Measurements from ENCODE around the gene MAP2K5. TPM values are rescaled to one million over a fixed set of nuclear protein-coding genes. Genes with fewer than 3 reads are reported as not detected.
"Not testable (repeated sequence)": the region's sequence is repeated elsewhere in the genome, so short reads cannot be mapped to it uniquely, and the experiment has no call there.

Gene MAP2K5
- total RNA-seq, 1 donor from 2014 or later, result 20.7 TPM

DNA sequence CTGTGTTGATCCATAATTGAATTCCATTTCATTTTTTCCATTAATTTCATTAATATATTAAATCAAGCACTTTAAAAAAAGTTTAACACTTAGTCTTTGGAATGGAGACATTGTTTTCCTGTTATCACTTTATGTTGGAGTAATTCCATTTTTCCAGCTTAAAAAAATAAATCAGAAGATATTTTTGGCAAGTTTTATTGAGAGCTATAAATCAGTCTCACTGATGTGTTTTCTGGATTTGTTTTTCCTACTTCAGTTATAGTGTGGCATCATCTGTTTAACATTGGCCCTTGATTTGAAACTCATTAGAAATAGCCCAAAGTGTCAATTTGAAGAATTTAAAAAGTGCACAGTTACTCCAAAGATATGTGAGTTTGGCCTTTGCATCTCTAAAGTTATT, 53.1 kb downstream of the MAP2K5 start:
- DNase-seq (ENCODE audit: low spot score), result no peak

DNA sequence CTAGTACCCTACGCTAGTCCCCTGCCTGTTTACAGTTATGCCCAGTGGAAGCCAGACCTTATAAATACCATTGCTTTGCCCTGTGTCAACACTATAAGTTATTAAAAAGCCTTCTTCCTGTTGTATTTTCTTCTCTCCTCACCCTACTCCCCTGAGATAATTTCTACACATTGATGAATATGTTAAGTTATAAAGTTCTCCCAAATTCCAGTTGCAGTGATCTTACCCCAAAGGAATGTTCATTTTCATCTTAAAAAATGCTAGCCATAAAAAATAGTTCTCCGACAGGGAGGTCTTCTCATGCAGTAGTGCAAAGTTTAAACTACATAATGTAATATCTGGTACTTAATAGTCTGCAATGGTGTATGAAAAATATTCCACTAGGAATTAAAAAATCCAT, 58.6 kb downstream of the MAP2K5 start:
- no peak for DNase-seq (ENCODE audit: low spot score)

DNA sequence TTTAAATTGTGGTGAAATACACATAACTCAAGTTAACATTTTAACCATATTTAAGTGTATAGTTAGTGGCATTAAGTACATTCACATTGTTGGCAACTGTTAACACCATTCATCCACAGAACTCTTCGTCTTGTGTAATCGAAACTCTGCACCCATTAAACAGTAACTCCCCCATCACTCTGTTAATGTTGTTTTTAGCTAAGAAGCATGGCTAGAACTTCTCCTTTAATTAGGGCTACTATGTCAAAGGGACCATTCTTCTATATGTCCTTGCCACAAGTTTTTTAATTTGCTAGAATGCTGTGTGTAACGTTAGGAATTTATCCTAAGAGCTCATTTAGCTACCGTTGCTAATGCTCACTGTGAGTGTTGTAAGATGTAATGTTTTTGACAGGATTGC, 60.6 kb downstream of the MAP2K5 start:
- no peak for DNase-seq (ENCODE audit: low spot score)

DNA sequence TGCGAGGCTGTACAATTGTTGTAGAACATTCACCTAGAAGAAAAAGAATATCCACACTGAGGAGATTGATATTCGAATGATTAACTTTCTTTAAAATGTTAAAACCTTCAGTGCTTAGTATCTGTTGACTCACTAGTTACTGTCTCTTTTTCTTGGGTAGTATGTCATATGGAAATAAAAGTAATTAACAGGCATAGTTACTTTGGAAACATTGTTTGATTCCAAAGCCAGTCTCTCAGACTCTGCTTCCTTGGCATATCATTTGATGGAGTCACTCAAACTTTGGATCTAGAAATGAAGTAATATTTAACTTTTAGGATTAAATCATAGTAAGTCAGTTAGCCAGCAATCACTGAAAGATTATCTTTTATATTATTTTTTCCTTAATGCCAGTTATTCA, 63.4 kb downstream of the MAP2K5 start:
- no peak for DNase-seq (ENCODE audit: low spot score)

DNA sequence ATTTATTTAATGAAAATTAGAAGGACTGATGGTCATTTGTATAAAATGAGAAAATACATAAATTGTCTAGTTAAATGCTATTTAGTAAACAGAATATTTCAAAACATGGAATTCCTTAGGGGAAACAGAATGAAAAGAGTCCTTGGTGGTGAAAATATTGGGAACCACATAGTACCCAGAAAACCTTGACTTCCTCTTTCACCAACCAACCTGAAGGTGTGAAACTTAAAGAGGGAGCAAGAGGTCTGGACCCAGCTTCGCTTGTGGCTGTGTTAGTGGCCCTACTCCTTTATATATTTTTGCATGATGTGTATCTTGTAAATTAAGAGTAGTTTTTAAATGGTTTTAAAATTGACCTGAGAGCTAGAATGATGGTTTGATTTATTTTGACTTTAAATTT, 64.2 kb downstream of the MAP2K5 start:
- DNase-seq (ENCODE audit: low spot score), result no peak

DNA sequence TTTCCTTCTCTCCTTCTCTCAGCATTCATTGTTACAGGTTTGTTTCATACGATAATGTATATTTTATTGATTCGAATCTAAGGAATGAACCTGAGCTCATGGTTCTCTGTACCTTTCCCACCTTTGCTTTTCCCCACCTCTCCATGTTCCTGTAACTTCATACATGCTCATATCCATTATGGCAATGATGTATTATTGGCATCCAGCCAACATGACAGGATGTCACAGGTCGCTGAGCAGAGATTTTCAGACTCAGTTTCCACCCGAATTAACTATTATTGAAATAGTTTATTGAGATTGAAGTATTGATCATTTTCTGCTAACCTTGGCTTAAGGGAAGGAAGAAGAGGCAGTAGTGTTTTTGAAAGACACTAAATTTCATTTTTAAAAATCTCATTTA, 64.8 kb downstream of the MAP2K5 start:
- DNase-seq (ENCODE audit: low spot score), result no peak

DNA sequence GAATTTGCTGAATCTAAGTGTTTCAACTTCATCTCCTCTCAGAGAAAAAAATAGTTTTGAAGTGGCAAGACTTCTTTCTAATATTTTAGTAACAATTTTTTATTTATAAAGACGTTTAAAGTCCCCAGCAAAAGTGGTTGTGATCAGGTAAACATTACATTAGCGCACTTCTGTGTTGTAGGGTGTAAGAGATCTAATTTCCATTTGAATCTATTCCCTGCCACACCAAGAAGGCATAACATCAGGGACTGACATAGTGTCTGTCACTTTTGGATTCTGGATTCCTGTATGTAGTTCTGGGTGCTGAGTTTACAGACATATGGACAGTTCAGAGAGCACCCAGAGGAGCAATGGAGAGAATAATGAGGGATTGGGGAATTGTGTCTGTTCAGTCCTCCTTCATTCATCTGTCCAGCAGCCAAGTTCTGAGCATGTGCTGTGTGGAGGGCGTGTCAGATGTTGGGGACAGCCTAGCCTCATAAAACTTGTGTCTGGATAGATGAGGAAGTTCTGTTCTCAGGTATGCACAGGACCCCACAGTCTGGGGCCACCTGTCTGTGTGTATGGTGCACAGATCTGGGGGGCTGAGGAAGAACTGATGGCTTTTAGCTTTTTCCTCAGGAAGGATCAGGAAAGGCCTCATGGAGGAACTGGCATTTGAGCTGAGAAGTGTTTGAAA, 65.6 kb downstream of the MAP2K5 start:
- DNase-seq (ENCODE audit: low spot score), result no peak

DNA sequence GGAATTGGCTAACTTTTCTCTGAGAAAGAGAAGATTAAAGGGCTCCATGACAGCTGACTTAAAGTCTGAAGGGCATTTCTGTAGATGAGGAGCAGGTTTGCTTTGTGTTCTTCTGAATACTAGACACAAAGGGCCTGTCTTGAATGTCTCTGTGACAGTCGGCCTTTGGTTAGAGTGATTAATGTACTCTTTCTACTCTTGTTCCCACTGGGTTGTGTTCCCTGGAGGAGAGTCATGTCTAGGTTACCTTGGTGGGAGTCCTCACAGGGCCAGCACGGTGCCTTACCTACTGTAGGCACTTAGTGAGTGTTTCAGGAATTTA, 66.1 kb downstream of the MAP2K5 start:
- DNase-seq (ENCODE audit: low spot score), result no peak

DNA sequence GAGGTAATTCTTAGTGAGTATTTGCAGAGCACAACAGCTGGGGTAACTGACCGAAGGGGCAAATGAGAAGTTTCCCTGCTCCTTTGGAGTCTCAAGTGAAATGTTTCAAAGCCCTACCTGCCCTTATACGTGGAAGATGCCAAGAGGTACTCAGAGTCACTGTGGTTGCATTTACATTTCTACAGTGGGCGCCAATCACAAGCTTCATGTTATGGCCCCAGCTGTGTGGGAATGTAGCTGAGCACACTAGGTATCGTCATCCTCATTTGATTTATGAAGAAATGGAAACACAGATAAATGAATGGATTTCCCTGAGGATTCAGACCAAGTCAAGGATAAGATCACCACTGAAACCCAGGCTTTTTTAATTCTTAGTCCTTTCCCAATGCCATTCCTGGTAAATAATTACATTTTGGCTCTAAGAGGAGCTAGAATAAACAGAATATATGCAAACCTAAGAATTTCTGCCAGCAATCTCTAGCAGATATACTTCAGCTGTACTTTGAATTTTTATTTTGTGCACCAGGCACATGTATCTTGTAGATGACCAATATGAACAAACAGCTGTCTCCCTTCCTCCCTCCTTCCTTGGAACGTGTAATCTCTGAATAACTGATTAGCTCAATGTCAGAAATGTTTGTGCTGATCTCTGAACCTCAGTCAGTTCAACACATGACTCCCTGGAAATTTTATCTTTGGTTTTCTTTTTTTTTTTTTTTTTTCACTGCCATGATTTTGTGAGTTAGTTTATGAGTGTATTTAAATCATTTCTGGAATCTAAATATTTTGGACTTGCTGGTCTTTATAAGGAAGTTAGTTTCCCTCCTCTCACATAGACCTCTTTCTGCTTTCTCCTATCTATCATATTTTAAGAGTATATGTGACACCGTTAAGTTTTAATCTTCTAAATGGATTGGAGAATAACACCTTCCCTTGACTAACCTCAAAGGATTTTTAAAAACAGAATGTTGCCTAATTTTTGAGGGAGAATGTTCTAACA, 69.2 kb downstream of the MAP2K5 start:
- peak; percentile 86 for DNase-seq (ENCODE audit: low spot score)

DNA sequence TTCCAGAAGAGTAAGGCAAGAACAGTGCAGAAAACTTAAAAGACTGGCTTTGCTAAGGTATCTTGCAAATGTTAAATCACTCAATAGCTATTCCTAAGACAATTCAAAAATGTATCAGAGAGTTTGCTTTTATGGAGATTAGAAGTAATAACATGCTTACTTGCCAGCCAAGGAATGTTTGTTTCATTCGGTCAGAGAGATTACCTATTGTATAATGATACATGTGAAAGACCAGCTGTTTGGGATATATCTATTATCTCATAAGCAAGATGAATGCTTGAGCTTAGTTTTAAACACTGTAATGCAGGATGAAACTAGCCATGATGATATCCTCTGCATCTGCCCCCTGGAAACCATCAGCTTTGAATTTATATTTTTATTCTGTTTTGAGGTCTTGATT, 70.7 kb downstream of the MAP2K5 start:
- peak; percentile 92 for DNase-seq (ENCODE audit: low spot score)

DNA sequence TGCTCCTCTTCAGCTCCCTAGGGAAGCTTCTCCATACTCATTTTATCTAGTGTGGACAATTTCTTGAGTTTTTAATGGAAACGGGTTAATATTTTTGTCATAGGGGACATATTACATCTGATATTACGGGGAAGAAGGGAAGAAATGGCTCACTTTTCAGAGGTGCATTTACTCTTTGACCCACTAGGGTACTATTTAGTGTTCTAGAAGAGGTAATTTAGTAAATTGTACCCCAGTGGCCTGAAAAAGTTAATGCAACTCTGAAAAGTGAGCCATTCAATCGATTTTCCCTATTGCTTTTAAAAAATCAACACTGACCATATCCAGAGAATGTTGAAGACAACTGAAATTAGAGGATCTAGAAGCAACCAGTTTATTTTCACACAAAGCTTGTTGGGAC, 71.2 kb downstream of the MAP2K5 start:
- DNase-seq (ENCODE audit: low spot score), result no peak

DNA sequence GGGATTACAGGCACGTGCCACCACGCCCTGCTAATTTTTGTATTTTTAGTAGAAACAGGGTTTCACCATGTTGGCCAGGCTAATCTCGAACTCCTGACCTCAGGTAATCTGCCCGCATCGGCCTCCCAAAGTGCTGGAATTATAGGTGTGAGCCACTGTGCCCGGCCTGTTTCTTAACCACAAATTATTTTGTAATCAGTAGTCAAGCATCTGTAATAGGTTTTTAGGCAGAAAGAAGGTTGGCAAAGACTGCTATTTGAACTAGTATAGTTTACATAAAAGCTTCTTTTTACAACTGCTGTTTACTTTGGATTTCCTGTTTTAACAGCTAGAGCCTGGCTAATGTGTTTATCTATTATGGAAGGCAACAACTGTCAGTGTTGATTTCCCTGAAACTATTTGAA, 72.6 kb downstream of the MAP2K5 start:
- DNase-seq (ENCODE audit: low spot score), result not testable (repeated sequence)

DNA sequence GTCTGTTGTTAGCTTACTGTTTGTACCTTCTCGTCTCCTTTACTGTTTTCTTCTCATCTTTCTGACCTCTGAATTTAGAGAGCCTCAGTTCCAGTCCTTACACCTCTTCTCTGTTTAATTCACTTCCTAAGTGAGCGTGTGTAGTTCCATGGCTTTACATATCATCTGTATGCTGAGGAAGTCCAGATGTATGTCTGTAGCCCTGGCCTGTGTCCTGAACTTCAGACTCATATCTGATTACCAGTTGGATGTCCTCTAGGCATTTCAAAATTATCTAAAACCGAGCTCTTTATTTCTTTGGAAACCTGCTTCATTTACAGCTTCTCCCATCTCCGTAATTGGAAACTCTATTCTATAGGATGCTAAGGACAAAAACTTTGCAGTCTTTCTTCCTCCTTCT, 75.8 kb downstream of the MAP2K5 start:
- DNase-seq (ENCODE audit: low spot score), result peak; percentile 83

DNA sequence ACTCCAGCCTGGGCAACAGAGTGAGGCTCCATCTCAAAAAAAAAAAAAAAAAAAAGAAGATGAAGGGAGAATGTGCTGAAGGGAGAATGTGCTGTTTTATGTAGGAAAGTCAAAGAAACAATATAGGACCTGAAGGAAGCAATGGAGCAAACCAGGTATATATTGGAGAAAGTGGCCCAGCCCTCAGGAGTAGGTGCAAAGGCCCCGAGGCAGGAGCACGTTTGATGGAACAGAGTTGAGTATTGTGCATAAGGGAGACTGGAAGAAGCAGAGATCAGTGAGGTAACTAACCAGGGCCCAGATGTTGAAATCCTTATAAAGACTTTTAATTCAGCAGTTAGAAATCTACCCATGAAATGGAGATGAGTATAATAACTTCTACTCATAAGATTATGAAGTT, 79.6 kb downstream of the MAP2K5 start:
- DNase-seq (ENCODE audit: low spot score), result no peak

DNA sequence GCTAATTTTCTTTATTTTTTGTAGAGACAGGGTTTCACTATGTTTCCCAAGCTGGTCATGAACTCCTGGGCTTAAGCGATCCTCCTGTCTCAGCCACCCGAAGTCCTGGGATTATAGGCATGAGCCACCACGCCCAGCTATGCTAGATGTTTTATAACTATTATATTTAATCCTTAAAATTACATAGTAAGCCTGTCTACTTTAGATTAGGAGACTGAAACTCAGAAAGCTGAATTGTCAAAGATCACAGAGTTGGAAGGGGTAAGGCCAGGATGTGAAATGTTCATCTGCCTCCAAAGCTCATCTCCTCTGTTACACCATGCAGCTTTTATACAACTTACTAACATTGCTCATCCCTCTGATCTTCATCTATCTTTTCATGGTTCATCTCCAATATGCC, 89.8 kb downstream of the MAP2K5 start:
- DNase-seq (ENCODE audit: low spot score), result peak; percentile 93

DNA sequence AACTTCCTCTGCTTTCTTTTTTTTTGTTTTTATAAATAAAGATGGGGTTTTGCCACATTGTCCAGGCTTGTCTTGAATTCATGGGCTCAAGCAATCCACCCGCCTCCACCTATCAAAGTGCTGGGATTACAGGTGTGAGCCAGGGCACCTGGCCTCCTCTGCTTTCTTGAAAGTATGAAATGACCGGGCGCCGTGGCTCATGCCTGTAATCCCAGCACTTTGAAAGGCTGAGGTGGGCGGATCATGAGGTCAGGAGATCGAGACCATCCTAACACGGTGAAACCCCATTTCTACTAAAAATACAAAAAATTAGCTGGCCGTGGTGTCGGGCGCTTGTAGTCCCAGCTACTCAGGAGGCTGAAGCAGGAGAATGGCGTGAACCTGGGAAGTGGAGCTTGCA, 93.4 kb downstream of the MAP2K5 start:
- DNase-seq (ENCODE audit: low spot score), result not testable (repeated sequence)

DNA sequence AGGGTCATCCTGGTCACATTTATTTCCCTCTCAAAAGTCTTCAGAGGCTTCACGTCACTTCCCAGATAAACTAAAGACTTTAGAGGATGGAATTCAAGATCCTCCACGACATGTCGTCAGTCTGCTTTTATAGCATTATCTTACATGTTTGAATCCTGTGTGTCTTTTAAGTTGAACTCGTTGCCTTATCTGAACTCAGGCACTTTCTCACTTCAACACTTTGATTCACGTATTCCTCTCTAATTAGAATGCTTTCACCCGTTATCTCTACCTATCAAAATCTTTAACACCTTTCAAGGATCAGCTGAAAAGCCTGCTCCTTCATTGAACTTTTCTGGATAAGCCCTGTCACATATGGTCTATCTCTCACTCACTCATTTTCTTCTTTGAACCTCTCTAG, 97.1 kb downstream of the MAP2K5 start:
- peak; percentile 81 for DNase-seq (ENCODE audit: low spot score)

DNA sequence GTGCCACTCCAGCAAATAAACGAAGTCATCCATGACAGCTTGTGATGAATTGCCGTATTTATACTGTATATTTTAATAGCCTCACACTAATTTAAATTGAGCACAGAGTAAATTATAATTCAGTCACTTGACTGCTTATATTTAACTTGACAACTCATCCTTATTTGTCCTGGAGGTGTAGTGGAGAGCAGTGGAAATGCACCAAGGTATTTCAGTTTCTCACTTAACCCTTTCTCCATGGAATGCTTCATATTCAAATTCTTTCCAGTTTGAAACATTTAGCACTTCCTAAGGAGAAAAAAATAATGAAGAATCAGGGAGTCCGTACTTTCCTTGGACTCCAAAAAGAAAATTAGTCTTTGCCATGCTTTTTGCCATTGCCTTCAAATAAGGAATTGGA, 99.0 kb downstream of the MAP2K5 start:
- no peak for DNase-seq (ENCODE audit: low spot score)

DNA sequence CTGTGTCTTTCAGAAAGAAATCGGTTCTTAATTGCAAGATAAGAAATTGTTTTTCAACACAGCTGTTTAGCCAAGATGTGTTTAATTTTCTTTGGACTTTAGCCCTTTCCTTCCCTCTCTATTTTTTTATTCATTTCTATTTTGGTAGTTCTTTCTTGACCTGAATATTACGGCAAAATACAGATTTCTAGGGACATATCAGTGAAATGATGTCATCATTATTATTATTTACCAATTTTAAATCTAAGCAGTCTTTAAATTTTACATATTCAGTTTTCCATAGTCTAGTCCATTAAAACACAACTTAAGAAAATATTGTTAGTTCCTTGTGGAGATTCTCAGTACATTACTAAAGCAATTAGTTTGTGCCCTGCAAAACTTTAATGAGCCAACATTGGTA, 104.3 kb downstream of the MAP2K5 start:
- DNase-seq (ENCODE audit: low spot score), result no peak

DNA sequence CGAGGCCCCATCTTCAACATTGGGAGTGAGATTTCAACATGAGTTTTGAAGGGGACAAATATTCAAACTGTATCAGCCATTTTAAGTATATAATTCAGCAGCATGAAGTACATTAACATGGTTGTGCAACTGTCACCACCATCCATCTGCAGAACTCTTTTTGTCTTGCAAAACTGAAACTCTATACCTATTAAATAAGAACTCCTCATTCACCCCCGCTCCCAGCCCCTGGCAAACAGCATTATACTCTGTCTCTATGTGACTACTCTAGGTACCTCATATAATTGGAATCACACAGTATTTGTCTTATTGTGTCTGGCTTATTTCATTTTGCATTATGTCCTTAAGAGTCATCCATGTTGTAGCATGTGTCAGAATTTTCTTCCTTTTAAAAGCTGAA, 110.1 kb downstream of the MAP2K5 start:
- no peak for DNase-seq (ENCODE audit: low spot score)

DNA sequence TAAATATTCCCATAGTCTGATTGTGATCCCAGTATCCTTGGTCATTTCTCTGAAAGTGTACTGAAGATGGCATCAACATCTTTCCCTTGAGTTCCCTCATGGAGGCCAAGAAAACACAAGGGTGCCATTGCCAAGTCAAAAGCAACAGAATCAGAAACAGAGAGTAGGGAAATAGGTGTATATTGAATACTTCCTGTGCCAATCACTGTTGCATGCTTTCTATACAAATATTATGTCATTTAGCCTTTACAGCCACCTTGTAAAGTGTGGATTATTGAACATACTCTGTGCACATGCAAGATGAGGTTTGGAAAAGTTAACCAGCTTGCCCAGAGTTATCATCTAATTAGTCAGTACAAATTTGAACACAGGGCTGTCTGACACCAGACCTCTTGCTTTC, 117.9 kb downstream of the MAP2K5 start:
- no peak for DNase-seq (ENCODE audit: low spot score)

DNA sequence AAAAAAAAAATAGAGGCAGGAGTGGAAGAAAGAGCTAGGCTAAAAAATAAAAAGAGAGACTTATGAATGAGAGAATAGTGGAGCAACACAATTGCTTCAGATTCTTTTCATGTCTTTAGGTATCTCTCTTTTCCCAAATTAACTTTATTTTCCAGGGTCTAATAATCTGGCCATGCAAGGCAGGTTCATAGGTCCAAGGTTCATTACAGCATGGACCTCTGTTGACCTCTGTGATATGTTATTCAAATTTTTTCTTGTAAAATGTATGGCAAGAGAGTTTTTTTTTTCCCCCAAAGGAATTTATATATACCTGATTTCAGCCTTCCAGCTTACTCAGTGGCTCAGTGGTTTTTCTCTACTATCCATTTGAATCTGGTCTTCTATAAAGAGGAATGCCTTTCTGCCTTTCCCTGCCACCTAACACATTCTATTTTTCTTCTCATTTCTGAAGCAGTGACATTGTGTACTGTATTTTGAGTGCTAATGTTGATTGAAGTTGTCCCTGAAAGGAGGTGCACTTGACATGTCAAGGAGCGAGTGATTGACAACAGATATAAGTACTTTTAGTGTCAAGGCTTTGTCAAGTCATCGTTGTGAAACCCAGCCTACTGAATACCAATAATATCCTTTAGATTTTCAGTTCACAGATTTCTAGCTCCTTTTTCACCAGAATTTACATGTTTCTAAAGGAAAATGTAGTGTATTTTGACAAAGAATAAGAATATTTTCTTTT, 118.5 kb downstream of the MAP2K5 start:
- no peak for DNase-seq (ENCODE audit: low spot score)
